KMS-11 (cell line): ENCODE data around the gene PLCG2.

Experiments
- H2AFZ ChIP-seq: fragments of 200-600 bp; sonication (generic); 2 replicates; pipeline ENCODE4 v1.6.1; 2016; ENCODE audit warnings: antibody characterized with exemption, mixed run types, low read depth
- H3K27ac ChIP-seq: fragments of 200-600 bp; sonication (generic); 2 replicates; pipeline ENCODE4 v1.6.1; 2016; ENCODE audit warnings: mild to moderate bottlenecking, mixed run types
- H3K27me3 ChIP-seq: fragments of 200-600 bp; sonication (generic); 2 replicates; pipeline ENCODE4 v1.6.1; 2017; ENCODE audit warnings: mild to moderate bottlenecking, low read depth, mixed run types, moderate library complexity; ENCODE audit not compliant: insufficient read depth
- H3K36me3 ChIP-seq: fragments of 200-600 bp; sonication (generic); 2 replicates; pipeline ENCODE4 v1.6.1; 2017; ENCODE audit warnings: mild to moderate bottlenecking, mixed run types; ENCODE audit not compliant: insufficient read depth
- H3K4me1 ChIP-seq: fragments of 200-600 bp; sonication (generic); 2 replicates; pipeline ENCODE4 v1.6.1; 2016; ENCODE audit warnings: mild to moderate bottlenecking, low read depth, mixed run types; ENCODE audit not compliant: poor library complexity, severe bottlenecking
- H3K4me2 ChIP-seq: fragments of 200-600 bp; sonication (generic); 2 replicates; pipeline ENCODE4 v1.7.0; 2016; ENCODE audit warnings: mild to moderate bottlenecking, mixed run types
- H3K4me3 ChIP-seq: fragments of 200-600 bp; sonication (generic); IDR thresholded peaks from 2 replicates; pipeline ENCODE4 v1.6.1; 2017; ENCODE audit warnings: low read depth, low read length, mixed read lengths; ENCODE audit not compliant: insufficient read depth
- H3K79me2 ChIP-seq: fragments of 200-600 bp; sonication (generic); 2 replicates; pipeline ENCODE4 v1.6.1; 2016; ENCODE audit warnings: low read depth, mixed run types; ENCODE audit not compliant: insufficient read depth
- H3K9ac ChIP-seq: fragments of 200-600 bp; sonication (generic); 2 replicates; pipeline ENCODE4 v1.6.1; 2016; ENCODE audit warnings: mild to moderate bottlenecking, mixed run types
- H4K20me1 ChIP-seq: fragments of 200-600 bp; sonication (generic); 2 replicates; pipeline ENCODE4 v1.6.1; 2016; ENCODE audit warnings: mild to moderate bottlenecking, mixed run types; ENCODE audit not compliant: insufficient read depth
- CTCF ChIP-seq: fragments of 200-600 bp; sonication (generic); conservative IDR thresholded peaks from 2 replicates; pipeline ENCODE4 v1.6.1; 2017; ENCODE audit warnings: low read depth, mild to moderate bottlenecking, antibody characterized with exemption, low read length, moderate library complexity, mixed read lengths

The PLCG2 gene

GRCh38 chr16:81752225-81752875 is 26.7 kb upstream of the PLCG2 start:
- Histone ChIP-seq H3K27ac (no peak overlapping the region), H3K36me3 (no peaks in the 10 kb centered on the region), H3K79me2 (no peaks in the 10 kb centered on the region), H4K20me1 (no peaks in the 10 kb centered on the region), H3K4me3 (no peak overlapping the region), H2AFZ (no peak overlapping the region), H3K9ac (no peak overlapping the region), H3K4me1 (no peaks in the 10 kb centered on the region), H3K27me3 (no peaks in the 10 kb centered on the region), H3K4me2 (no peak overlapping the region)
- TF ChIP-seq CTCF, result no peak

DNA sequence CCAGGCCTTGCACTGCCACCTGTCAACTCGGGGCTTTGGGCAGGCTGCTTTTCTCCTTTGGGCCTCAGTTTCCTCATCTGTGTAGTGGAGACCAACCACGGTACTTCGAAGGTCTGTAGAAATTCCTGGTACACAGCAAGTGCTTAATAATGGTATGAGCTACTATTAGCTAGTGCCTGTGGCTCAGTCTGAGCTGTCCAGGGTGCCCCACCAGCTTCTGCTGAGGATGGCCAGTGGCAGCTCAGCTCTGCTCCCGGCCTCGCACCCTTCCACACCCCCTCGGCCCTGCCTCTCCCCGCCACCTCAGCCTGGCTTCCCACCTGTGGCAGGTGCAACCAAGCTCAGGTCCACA is 26.2 kb upstream of the PLCG2 start:
- Histone ChIP-seq H3K4me3 (no peak overlapping the region), H2AFZ (no peak overlapping the region), H3K4me2 (no peak overlapping the region), H3K27me3 (no peaks in the 10 kb centered on the region), H3K36me3 (no peaks in the 10 kb centered on the region), H3K27ac (no peak overlapping the region), H3K9ac (no peak overlapping the region), H4K20me1 (no peaks in the 10 kb centered on the region), H3K79me2 (no peaks in the 10 kb centered on the region), H3K4me1 (no peaks in the 10 kb centered on the region)
- no peak for TF ChIP-seq CTCF

- H2AFZ ChIP-seq, result no peak overlapping the region
- no peak overlapping the region for H3K4me2 ChIP-seq
- H4K20me1 ChIP-seq, result no peaks in the 10 kb centered on the region
- no peak overlapping the region for H3K27ac ChIP-seq
- no peaks in the 10 kb centered on the region for H3K4me1 ChIP-seq
- TF ChIP-seq CTCF, result no peak
- no peaks in the 10 kb centered on the region for H3K79me2 ChIP-seq
- H3K4me3 ChIP-seq, result no peak overlapping the region
- H3K9ac ChIP-seq, result no peak overlapping the region
- no peaks in the 10 kb centered on the region for H3K36me3 ChIP-seq
- H3K27me3 ChIP-seq, result no peaks in the 10 kb centered on the region
Measured at GRCh38 chr16:81754858-81755257, 24.2 kb upstream of the PLCG2 start.

DNA sequence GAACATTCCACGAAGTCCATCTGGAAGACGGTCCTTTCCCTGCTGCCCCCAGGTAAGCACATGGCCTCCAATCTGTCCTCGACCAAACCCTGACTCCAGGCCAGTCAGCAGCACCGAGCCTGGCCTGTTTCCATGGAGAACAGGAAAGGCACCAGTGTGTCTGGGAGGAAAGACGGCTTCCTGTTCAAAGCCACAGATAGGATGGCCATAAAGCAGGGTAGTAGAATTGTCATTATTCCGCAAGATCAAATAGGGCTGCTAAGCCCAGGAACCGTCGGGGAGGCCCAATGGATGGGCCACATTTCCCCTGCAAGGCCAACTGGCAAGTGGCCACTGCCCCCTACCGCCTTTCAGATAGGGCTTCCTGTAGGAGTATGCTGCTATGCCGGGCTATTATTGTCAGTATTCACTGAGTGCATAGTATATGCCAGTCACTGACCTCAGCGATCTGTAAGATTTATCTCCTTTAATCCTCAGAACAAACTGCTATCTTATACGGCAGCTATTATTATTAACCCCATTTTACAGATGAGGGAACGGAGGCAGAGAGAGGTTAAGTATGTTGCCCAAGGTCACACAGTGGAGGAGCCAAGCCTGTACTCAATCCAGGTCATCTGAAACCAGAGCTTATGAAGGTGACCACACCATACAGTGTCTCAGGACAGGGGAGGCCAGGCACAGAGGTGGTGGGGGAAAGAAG is 23.0 kb upstream of the PLCG2 start:
- TF ChIP-seq CTCF, result no peak
- Histone ChIP-seq H3K79me2 (no peaks in the 10 kb centered on the region), H3K4me3 (no peak overlapping the region), H3K4me1 (no peaks in the 10 kb centered on the region), H3K36me3 (no peaks in the 10 kb centered on the region), H2AFZ (no peak overlapping the region), H3K27me3 (no peaks in the 10 kb centered on the region), H3K27ac (no peak overlapping the region), H3K9ac (no peak overlapping the region), H3K4me2 (no peak overlapping the region), H4K20me1 (no peaks in the 10 kb centered on the region)
